Measurements from ENCODE around the gene CTSW.

DNA sequence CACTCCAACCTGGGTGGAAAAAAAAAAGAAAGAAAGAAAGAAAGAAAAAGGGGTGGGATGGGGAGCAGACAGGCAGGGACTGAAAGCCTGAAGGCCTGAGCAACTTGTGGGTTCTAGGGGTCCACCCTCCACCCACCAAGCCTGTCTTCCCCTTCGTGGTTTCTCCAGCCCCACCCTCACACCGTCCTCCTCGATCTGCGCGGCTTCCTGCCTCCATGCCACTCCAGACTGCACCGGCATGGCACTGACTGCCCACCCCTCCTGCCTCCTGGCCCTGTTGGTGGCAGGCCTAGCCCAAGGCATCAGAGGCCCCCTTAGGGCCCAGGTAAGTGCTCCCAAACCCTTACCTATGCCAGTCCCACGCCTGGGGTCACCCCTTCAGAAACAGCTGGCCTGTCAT lies at the start of gene CTSW:
- no peak for TF ChIP-seq ZNF274 (IDR thresholded peaks at IDR 0.05; ENCODE audit: low read length)
- no peak for TF ChIP-seq ZNF274 (tag by site-specific recombination; IDR thresholded peaks at IDR 0.05; ENCODE audit: borderline replicate concordance)
- TF ChIP-seq TCF7L2 (IDR thresholded peaks at IDR 0.05; ENCODE audit: borderline replicate concordance, low read depth, low read length): no peak
- TF ChIP-seq ZNF501 (tag by site-specific recombination; IDR thresholded peaks at IDR 0.05): no peak
- TF ChIP-seq SALL2 (tag by site-specific recombination; IDR thresholded peaks at IDR 0.05; ENCODE audit: borderline replicate concordance): no peak
- TF ChIP-seq, protein P1, sequence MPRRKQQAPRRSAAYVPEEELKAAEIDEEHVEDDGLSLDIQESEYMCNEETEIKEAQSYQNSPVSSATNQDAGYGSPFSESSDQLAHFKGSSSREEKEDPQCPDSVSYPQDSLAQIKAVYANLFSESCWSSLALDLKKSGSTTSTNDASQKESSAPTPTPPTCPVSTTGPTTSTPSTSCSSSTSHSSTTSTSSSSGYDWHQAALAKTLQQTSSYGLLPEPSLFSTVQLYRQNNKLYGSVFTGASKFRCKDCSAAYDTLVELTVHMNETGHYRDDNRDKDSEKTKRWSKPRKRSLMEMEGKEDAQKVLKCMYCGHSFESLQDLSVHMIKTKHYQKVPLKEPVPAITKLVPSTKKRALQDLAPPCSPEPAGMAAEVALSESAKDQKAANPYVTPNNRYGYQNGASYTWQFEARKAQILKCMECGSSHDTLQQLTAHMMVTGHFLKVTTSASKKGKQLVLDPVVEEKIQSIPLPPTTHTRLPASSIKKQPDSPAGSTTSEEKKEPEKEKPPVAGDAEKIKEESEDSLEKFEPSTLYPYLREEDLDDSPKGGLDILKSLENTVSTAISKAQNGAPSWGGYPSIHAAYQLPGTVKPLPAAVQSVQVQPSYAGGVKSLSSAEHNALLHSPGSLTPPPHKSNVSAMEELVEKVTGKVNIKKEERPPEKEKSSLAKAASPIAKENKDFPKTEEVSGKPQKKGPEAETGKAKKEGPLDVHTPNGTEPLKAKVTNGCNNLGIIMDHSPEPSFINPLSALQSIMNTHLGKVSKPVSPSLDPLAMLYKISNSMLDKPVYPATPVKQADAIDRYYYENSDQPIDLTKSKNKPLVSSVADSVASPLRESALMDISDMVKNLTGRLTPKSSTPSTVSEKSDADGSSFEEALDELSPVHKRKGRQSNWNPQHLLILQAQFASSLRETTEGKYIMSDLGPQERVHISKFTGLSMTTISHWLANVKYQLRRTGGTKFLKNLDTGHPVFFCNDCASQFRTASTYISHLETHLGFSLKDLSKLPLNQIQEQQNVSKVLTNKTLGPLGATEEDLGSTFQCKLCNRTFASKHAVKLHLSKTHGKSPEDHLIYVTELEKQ (tag by site-specific recombination; IDR thresholded peaks at IDR 0.05; ENCODE audit: borderline replicate concordance): no peak
- no peak for TF ChIP-seq CTCF (tag by site-specific recombination; IDR thresholded peaks at IDR 0.05)
- TF ChIP-seq ZNF776 (tag by site-specific recombination; IDR thresholded peaks at IDR 0.05; ENCODE audit: borderline replicate concordance): no peak
- TF ChIP-seq ZNF654 (tag by site-specific recombination; IDR thresholded peaks at IDR 0.05; ENCODE audit: low read depth): no peak
- TF ChIP-seq MZF1 (tag by site-specific recombination; IDR thresholded peaks at IDR 0.05; ENCODE audit: borderline replicate concordance): no peak
- no peak for TF ChIP-seq PRDM2 (tag by site-specific recombination; IDR thresholded peaks at IDR 0.05; ENCODE audit: borderline replicate concordance)
- TF ChIP-seq SETDB1 (IDR thresholded peaks at IDR 0.05; ENCODE audit: insufficient read length, low read length): no peak
- TF ChIP-seq ZNF621 (tag by site-specific recombination; IDR thresholded peaks at IDR 0.05): no peak
- no peak for TF ChIP-seq ZNF121 (tag by site-specific recombination; IDR thresholded peaks at IDR 0.05)
- TF ChIP-seq ZNF626 (tag by site-specific recombination; IDR thresholded peaks at IDR 0.05): no peak

Measured in HEK293 (cell line).